COR-L47 (cell line): ENCODE measurements around the gene CDC42SE2.
"Not testable (repeated sequence)": the region's sequence is repeated elsewhere in the genome, so short reads cannot be mapped to it uniquely, and the experiment has no call there.

ENCODE experiments used
- DNase-seq: peaks from one replicate; lab custom pipeline; 2025; lab: John Stamatoyannopoulos, UW

Gene CDC42SE2

GRCh38 chr5:131366428-131366827 lies 102.6 kb downstream of the CDC42SE2 start:
- no peak for DNase-seq

- DNase-seq = no peak
Observed at GRCh38 chr5:131367219-131367860, 103.5 kb downstream of the CDC42SE2 start.

GRCh38 chr5:131368866-131369265 lies 105.0 kb downstream of the CDC42SE2 start:
- no peak for DNase-seq

GRCh38 chr5:131369558-131369957 lies 105.7 kb downstream of the CDC42SE2 start:
- DNase-seq = no peak

- DNase-seq = no peak
Observed at GRCh38 chr5:131371835-131372234, 108.0 kb downstream of the CDC42SE2 start.

GRCh38 chr5:131373265-131373664 lies 109.4 kb downstream of the CDC42SE2 start:
- DNase-seq = no peak

- DNase-seq = no peak
Observed at GRCh38 chr5:131375351-131375750, 111.5 kb downstream of the CDC42SE2 start.

- DNase-seq = no peak
Observed at GRCh38 chr5:131377346-131377745, 113.5 kb downstream of the CDC42SE2 start.

- DNase-seq = no peak
Observed at GRCh38 chr5:131377785-131378325, 114.0 kb downstream of the CDC42SE2 start.

GRCh38 chr5:131378721-131379541 lies 115.1 kb downstream of the CDC42SE2 start:
- no peak for DNase-seq

- no peak for DNase-seq
Observed at GRCh38 chr5:131379723-131380122, 115.9 kb downstream of the CDC42SE2 start.

GRCh38 chr5:131380238-131380637 lies 116.4 kb downstream of the CDC42SE2 start:
- not testable (repeated sequence) for DNase-seq

GRCh38 chr5:131381021-131381420 lies 117.2 kb downstream of the CDC42SE2 start:
- DNase-seq = no peak

GRCh38 chr5:131381777-131382176 lies 117.9 kb downstream of the CDC42SE2 start:
- no peak for DNase-seq

- peak; percentile 35 for DNase-seq
Observed at GRCh38 chr5:131382407-131383395, 118.8 kb downstream of the CDC42SE2 start.

- no peak for DNase-seq
Observed at GRCh38 chr5:131384173-131384572, 120.3 kb downstream of the CDC42SE2 start.

GRCh38 chr5:131384616-131385214 lies 120.9 kb downstream of the CDC42SE2 start:
- DNase-seq = no peak

- DNase-seq = no peak
Observed at GRCh38 chr5:131386124-131386523, 122.3 kb downstream of the CDC42SE2 start.

- DNase-seq = peak; percentile 22
Observed at GRCh38 chr5:131386779-131387178, 122.9 kb downstream of the CDC42SE2 start.

- no peak for DNase-seq
Observed at GRCh38 chr5:131387255-131387654, 123.4 kb downstream of the CDC42SE2 start.

- no peak for DNase-seq
Observed at GRCh38 chr5:131389096-131389868, 125.4 kb downstream of the CDC42SE2 start.
